OCI-LY1 (cell line): ENCODE data around the gene ZFYVE27.

Source experiments
- EZH2 ChIP-seq: fragments of 200-600 bp; sonication (generic), shearing (Covaris generic); IDR thresholded peaks from 2 replicates; pipeline ENCODE4 v1.8.0; 2017; ENCODE audit warnings: borderline replicate concordance, mixed run types, mild to moderate bottlenecking, antibody characterized with exemption, low read length, moderate library complexity, mixed read lengths
- TF ChIP-seq, protein P1 (sequence below): fragments of 200-600 bp; sonication (generic), shearing (Covaris generic); IDR thresholded peaks from 2 replicates; pipeline ENCODE4 v1.5.1; 2017; ENCODE audit warnings: mild to moderate bottlenecking, antibody characterized with exemption, low read length, moderate library complexity, mixed read lengths

DNA sequence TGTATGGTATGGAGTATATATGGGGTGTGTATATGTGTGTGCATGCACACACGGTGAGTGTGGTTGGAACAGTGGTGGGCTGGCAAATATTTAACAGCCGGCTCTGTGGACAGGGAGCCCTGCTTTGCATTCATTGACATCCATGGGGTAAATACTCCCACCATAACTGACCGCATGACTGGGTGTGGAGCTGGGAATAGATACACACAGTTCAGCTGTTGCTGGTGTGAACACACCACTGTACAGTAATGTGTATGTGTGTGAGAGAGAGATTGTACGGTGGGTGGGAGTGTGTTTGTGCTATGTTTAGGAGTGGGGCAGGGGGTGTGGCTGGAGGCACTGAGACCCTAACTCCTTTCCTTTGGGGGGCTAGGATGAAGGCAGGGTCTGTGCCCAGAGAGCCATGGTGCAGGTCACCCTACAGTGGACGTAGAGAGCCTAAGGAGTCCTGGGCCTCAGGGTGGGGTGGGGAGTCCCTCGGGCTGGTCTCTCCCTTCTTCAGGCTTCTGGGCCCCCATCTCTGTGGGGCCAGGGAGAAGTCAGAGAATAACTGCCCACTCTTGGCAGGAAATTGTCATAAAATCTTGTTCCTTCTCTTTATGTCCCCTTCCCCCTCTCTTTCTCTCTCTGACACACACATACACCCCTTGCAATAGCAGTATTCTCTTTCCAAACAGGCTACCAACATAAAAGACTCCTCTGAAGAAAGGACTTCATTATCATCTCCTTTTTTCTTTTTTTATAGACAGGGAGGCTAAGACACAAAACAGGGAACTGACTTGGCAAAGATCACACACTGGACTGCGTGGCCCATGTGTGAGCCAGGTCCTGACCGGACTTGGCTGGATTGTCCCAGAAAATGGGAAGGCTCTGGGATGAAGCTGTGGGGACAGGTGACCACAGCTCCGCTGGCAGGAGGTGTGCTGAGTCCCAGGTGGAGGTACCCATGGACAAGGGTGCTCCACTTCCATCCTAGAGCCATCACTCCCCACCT lies 31.7 kb downstream of the ZFYVE27 start:
- TF ChIP-seq, protein P1, sequence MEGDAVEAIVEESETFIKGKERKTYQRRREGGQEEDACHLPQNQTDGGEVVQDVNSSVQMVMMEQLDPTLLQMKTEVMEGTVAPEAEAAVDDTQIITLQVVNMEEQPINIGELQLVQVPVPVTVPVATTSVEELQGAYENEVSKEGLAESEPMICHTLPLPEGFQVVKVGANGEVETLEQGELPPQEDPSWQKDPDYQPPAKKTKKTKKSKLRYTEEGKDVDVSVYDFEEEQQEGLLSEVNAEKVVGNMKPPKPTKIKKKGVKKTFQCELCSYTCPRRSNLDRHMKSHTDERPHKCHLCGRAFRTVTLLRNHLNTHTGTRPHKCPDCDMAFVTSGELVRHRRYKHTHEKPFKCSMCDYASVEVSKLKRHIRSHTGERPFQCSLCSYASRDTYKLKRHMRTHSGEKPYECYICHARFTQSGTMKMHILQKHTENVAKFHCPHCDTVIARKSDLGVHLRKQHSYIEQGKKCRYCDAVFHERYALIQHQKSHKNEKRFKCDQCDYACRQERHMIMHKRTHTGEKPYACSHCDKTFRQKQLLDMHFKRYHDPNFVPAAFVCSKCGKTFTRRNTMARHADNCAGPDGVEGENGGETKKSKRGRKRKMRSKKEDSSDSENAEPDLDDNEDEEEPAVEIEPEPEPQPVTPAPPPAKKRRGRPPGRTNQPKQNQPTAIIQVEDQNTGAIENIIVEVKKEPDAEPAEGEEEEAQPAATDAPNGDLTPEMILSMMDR = no peak
- TF ChIP-seq EZH2 = no peak
